SJCRH30 (cell line): ENCODE measurements around the gene ARL4D. TPM values are rescaled to one million over a fixed set of nuclear protein-coding genes. Genes with fewer than 3 reads are reported as not detected.
"Not testable (repeated sequence)": the region's sequence is repeated elsewhere in the genome, so short reads cannot be mapped to it uniquely, and the experiment has no call there.

Source experiments
- DNase-seq, 2 experiments: peaks; one replicate each; pipeline ENCODE4 v3.0.0-alpha.2; 2015 to 2020
- H3K27ac ChIP-seq: fragments of 250-450 bp; sonication (Bioruptor Pico); 2 replicates; pipeline ENCODE4 v1.5.1; 2020; ENCODE audit warnings: mild to moderate bottlenecking, moderate library complexity
- H3K27me3 ChIP-seq: fragments of 250-450 bp; sonication (Bioruptor Pico); 2 replicates; pipeline ENCODE4 v1.5.1; 2020; ENCODE audit warnings: mild to moderate bottlenecking, moderate library complexity
- H3K36me3 ChIP-seq: fragments of 250-450 bp; sonication (Bioruptor Pico); 2 replicates; pipeline ENCODE4 v1.5.1; 2020; ENCODE audit warnings: mild to moderate bottlenecking, moderate library complexity
- H3K4me1 ChIP-seq: fragments of 250-450 bp; sonication (Bioruptor Pico); 2 replicates; pipeline ENCODE4 v1.5.1; 2020; ENCODE audit warnings: mild to moderate bottlenecking, moderate library complexity
- H3K4me3 ChIP-seq: fragments of 250-450 bp; sonication (Bioruptor Pico); 2 replicates; pipeline ENCODE4 v1.5.1; 2020; ENCODE audit warnings: mild to moderate bottlenecking, moderate library complexity
- H3K9me3 ChIP-seq: fragments of 250-450 bp; sonication (Bioruptor Pico); replicated peaks from 2 replicates; pipeline ENCODE4 v1.5.1; 2020; ENCODE audit warnings: mild to moderate bottlenecking, moderate library complexity
- total RNA-seq: library from RNA; depleted of rRNA; stranded (reverse); fragments of >200 nt; shearing (Covaris generic); gene quantifications from 2 replicates; pipeline ENCODE4 v1.2.3, GENCODE V29; 2014

ARL4D gene
- total RNA-seq, 1 experiment from 2014 or later = 5.3 TPM

DNA sequence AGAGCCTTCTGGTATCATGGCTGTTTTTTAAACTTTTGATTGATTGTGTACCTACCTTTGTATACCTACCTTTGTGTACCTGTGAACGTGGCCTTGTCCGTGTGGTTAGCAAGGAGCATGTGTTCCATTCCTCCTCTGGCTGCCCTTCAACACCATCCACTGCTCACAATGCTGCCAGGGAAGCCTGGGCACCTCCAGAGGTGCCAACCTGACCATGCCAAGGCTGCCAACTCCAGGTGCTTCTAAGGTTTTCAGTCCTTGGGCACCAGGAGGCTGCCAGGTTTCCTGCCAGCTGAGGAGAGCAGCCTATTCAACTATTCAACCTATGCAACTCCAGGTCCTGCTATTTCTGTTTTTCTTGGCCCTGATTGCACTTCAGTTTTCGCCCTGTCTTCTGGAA lies 17.6 kb upstream of the ARL4D start:
- Histone ChIP-seq H3K9me3 (0 out of 2 replicates have a peak, but pooled peaks cover 6% of the 10 kb centered on the region), H3K36me3 (no peaks in the 10 kb centered on the region), H3K4me3 (no peak overlapping the region), H3K27me3 (no peaks in the 10 kb centered on the region), H3K27ac (no peak overlapping the region), H3K4me1 (no peaks in the 10 kb centered on the region)
- DNase-seq = no peak

DNA sequence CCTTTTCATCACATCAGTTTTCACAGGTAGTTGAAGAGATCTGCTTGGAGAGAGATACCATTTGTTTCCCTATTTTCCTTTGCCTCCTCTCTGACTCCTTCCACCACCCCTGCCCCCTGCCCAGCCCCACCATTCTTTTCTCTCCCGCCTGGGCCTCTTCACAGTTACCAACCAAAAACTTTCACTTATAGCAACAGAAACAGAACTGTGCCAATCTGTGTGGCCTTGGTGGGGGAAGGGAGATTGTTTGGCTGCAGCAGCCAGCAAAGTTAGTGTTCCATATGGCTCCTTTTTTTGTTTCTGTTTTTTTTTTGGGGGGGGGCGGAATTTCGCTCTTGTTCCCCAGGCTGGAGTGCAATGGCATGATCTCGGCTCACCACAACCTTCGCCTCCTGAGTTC lies 17.2 kb upstream of the ARL4D start:
- 0 out of 2 replicates have a peak, but pooled peaks cover 6% of the 10 kb centered on the region for H3K9me3 ChIP-seq

DNA sequence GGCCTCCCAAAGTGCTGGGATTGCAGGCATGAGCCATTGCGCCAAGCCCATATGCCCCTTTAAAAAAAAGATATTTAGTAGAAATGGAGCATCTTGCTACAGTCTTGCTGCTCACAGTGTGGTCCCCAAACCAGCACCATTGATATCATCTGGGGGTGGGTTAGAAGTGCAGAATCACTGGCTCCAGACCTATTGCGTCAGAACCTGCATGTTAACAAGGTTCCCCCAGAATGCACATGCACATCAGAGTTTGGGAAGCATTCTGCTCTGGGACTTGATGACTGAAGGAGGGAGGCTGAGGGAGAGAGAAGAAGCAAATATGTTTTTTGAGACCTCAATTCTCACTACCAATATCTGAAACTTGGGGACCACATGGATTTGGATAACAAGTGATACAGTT lies 16.0 kb upstream of the ARL4D start:
- no peak overlapping the region for H3K4me3 ChIP-seq
- no peaks in the 10 kb centered on the region for H3K27me3 ChIP-seq
- H3K27ac ChIP-seq = no peak overlapping the region
- no peak for DNase-seq
- no peaks in the 10 kb centered on the region for H3K4me1 ChIP-seq
- H3K9me3 ChIP-seq = 0 out of 2 replicates have a peak, but pooled peaks cover 6% of the 10 kb centered on the region
- no peaks in the 10 kb centered on the region for H3K36me3 ChIP-seq

More for the DNA sequence above, 17.2 kb upstream of the ARL4D start:
- no peak overlapping the region for H3K27ac ChIP-seq
- H3K4me1 ChIP-seq = no peaks in the 10 kb centered on the region
- DNase-seq = no peak
- no peak overlapping the region for H3K4me3 ChIP-seq
- no peaks in the 10 kb centered on the region for H3K27me3 ChIP-seq
- no peaks in the 10 kb centered on the region for H3K36me3 ChIP-seq

DNA sequence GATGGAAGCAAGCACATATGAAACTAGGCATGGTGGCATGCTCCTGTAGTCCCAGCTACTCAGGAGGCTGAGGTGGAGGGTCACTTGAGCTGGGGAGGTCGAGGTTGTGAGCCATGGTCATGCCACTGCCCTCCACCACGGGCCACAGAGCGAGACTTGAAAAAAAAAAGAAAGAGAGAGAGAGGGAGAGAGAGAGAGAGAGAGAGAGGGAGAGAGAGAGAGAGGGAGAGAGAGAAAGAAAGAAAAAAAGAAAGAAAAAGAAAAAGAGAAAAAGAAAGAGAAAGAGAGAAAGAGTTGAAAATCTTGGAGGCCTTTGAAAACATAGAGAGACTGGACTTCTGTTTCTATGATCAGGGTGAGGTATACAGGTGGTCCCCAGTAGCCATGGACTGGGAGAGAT lies 15.4 kb upstream of the ARL4D start:
- H3K4me3 ChIP-seq = no peak overlapping the region
- H3K9me3 ChIP-seq = 0 out of 2 replicates have a peak, but pooled peaks cover 6% of the 10 kb centered on the region
- no peak for DNase-seq
- no peak overlapping the region for H3K27ac ChIP-seq
- no peaks in the 10 kb centered on the region for H3K4me1 ChIP-seq
- no peaks in the 10 kb centered on the region for H3K36me3 ChIP-seq
- no peaks in the 10 kb centered on the region for H3K27me3 ChIP-seq

DNA sequence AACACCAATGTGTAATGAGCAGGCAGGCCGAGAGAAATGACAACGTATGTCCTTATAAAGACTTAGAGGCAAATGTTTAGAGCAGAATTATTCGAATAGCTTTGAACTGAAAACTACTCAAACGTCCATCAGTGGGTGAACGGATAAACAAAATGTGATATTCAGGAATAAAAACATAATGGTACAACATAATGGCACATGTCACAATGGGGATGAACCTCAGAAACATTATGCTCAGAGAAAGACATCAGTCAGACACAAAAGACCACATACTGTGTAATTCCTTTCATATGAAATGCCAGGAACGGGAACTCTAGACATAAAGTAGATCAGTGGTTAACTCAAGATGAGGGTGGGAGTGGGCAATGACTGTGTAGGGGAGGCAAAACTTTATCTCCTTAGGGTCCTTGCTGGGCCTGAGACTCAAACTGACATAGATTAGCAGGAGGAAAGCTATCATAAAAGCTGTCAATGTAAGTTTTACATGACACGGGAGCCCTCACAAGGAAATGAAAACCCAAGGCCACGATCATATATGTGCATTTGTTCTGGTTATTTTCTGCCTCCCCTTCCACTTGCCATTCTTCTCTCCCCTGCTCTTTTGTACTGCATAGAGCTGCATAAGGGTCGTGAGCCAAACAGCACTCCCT lies 14.8 kb upstream of the ARL4D start:
- H3K4me3 ChIP-seq = no peak overlapping the region
- H3K4me1 ChIP-seq = no peaks in the 10 kb centered on the region
- no peak overlapping the region for H3K27ac ChIP-seq
- no peak for DNase-seq
- no peaks in the 10 kb centered on the region for H3K36me3 ChIP-seq
- H3K27me3 ChIP-seq = no peaks in the 10 kb centered on the region
- H3K9me3 ChIP-seq = 0 out of 2 replicates have a peak, but pooled peaks cover 6% of the 10 kb centered on the region

DNA sequence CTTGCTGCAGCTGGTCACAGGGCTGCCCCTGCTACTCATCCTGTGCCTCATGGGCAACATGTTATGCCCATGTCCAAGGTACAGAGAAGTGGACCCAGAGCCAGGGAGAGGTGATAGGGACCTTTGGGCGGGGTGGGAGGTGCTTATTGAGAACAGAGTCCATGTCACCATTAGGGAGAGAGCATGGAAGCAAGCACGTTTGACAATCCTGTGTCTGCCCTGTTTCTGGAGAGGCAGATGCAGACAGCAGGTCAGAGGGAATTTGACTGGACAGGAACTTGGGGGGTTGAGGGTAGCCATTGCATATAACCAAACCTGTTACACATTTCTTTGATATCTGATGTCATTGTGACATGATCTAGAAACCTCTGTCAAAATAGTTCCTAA lies 14.3 kb upstream of the ARL4D start:
- Histone ChIP-seq H3K27me3 (no peaks in the 10 kb centered on the region), H3K36me3 (no peaks in the 10 kb centered on the region), H3K27ac (no peak overlapping the region), H3K9me3 (0 out of 2 replicates have a peak, but pooled peaks cover 6% of the 10 kb centered on the region), H3K4me3 (no peak overlapping the region), H3K4me1 (no peaks in the 10 kb centered on the region)
- DNase-seq = no peak

DNA sequence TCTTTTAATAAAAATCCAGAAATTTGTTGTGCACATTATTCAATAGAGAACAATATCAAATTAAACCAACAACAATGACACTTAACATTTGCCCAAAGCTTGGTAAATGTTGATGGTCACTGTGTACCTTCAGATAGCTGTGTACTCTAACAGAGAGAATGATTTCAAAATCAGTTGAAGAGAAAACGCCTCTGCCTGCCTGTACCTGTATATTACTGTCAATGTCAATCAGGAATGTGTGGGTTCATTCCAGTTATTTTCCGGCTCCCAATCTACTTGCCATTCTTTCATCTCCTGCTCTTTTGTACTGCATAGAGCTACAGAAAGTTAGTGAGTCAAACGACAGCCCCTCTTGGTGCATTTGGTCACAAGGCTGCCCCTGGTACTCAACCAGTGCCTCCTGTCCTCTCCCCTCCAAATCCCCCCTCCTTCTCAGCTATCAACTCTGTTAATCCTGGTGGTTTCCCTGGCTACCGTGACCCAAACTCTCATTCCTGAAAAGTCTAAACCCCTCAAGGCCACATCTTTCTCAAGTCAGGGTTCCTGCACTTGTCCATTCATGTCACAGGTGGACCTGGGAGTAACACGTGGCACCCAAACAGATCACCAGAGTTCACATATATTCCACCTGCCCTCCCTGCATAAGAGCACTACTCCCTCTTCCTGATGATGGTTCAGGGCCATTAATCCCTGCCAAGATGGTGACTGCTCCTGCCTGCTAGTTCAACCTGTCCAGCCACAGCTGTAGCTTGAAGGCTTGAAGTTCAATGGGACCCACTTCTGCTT lies 13.6 kb upstream of the ARL4D start:
- Histone ChIP-seq H3K4me3 (no peak overlapping the region), H3K9me3 (0 out of 2 replicates have a peak, but pooled peaks cover 1% of the 10 kb centered on the region), H3K4me1 (no peaks in the 10 kb centered on the region), H3K27ac (no peak overlapping the region), H3K36me3 (no peaks in the 10 kb centered on the region), H3K27me3 (no peaks in the 10 kb centered on the region)
- DNase-seq = no peak

DNA sequence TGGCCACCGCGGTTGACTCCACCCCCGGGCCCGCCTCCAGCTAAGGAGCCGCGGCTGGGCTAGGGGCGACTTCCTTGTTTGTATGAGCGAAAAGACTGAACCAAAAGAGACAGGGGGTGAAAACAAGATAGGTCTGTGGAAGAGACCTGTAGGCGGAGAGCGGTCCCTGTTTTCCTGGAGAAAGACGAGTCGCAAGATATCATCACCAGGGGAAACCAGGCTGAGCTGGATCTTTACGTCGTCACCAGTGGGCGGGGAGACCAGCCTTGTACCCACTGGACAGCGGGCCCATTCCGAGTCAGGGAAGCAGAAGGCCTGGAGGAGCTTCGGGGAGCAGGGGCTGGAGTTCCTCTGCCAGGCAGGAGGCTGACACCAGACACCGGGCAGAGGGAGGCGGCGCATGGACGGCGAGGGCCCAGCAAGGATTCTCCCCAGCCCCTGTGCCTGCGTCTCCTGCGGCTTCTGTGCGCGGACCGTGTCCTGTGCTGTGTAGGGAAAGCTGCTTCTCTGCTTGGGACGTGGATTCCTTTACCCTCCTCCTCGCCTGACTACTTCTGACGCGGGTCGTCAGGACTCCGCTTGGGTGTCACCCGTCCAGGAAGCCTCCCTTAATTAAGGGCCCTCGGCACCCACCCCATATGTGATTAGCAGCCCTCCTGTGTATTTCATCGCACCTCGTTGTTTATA lies 10.3 kb upstream of the ARL4D start:
- H3K4me3 ChIP-seq = peak overlapping the region; percentile 60
- H3K4me1 ChIP-seq = no peaks in the 10 kb centered on the region
- no peaks in the 10 kb centered on the region for H3K27me3 ChIP-seq
- H3K27ac ChIP-seq = peak overlapping the region; percentile 33
- H3K9me3 ChIP-seq = no peaks in the 10 kb centered on the region
- DNase-seq = peak; percentile 89 to 91
- no peaks in the 10 kb centered on the region for H3K36me3 ChIP-seq

DNA sequence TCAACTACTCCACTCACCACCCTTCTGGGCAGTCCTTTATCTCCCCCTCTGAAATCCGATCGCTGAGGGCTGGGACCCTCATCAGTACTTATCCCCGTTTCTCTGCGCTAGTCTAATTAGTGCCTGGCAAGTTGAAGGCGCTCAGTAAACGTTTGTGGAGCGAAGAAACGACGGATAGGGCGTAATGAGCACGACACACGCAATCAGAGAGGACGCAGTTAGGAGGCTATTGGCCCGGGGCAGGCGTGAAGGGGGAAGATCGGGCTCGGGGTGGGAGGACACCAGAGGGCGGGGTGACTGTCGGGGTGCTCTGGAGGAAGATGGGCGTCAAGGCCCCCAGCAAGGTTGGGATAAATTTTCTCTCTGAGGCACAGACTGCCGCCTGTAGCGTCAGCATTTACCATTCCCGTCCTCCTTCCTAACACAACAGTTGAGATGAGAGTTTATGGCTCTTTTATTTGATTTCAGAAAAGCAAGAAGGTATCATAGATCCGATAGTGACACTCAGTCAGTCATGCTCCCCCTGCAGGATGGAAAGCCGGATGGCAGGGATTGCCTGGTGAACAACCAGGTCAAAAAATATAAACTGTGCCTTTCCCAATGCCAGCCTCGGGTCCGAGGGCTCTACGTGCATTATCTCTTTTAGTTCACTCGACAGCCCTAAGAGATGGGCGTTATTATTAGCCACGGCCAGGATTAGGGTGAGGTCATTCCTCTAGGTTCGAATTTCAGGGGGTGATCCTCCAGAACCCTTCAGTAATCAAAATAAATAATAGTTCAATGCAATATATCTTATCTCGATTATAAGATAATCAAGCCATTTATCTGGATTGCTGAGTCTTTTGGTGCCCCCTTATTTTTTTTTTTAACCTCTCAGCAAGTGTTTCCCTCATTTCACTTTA lies 9.5 kb upstream of the ARL4D start:
- DNase-seq = peak; percentile 74 to 85
- Histone ChIP-seq H3K4me3 (peak overlapping the region; percentile 60), H3K4me1 (no peaks in the 10 kb centered on the region), H3K9me3 (no peaks in the 10 kb centered on the region), H3K27me3 (no peaks in the 10 kb centered on the region), H3K27ac (peak overlapping the region; percentile 33), H3K36me3 (no peaks in the 10 kb centered on the region)

DNA sequence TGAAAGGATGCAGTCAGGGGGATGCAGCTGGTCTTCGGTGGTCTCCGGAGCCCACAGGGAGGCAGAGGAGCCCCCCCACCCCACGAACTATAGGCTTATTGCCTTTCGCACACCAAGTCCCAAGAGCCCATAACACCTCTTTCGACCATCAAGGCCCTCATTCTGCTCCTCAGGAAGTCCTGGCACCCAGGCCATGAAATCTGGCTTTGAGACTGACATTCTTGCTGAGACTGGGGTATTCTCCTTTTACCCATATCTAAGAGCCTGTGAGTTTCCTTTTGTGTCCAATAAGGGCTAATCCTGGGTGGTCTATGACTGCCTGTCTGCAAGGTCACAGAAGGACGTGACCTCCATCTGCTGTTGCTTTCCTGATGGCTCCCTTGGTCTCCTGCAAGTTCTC lies 6.4 kb upstream of the ARL4D start:
- Histone ChIP-seq H3K36me3 (no peaks in the 10 kb centered on the region), H3K27ac (no peak overlapping the region), H3K27me3 (no peaks in the 10 kb centered on the region), H3K9me3 (no peaks in the 10 kb centered on the region), H3K4me1 (no peaks in the 10 kb centered on the region), H3K4me3 (no peak overlapping the region)
- no peak for DNase-seq

DNA sequence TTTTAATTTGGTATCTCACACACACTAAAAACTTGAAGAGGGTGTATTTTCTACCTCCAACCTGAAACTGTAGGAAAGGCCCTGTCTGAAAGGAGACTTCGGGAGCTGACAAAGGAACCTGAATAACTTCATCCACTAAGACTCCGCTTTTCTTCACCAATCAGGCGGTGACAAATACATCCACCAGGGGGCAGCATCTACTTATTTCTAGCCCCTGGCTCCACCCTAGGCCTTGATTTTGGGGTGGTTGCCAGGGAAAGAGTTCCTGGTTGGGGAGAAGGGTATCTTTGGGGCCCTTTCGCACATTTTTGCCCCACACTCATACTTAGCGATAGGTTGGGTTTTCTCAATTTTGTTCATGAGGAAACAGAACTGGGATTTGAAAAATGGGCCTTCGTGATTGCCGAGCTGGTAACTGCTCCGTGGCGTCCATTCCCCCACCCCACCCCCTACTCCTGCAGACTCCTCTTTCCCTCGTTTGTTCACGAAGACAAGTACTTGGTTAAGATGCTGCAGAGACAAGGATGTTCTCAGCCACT lies 4.8 kb upstream of the ARL4D start:
- Histone ChIP-seq H3K9me3 (no peaks in the 10 kb centered on the region), H3K27ac (no peak overlapping the region), H3K4me1 (no peaks in the 10 kb centered on the region), H3K27me3 (no peaks in the 10 kb centered on the region), H3K36me3 (no peaks in the 10 kb centered on the region), H3K4me3 (peak overlapping the region; percentile 5; the same call in 1 of the 2 replicates)
- DNase-seq = peak; percentile 85 to 95

DNA sequence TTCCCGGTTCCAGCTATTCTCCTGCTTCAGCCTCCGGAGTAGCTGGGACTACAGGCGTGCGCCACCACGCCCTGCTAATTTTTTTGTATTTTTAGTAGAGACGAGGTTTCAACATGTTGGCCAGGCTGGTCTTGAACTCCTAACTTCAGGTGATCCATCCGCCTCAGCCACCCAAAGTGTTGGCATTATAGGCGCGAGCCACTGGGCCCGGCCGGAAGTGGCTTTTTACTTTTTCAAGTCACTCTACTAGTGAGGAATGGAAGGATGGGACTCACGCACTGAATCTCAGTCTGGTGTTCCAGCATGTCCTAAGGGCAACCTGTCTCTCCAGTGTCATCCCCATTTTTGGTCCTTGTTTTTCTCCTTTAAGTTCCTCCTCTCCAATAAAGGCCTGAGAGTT lies 4.1 kb upstream of the ARL4D start:
- not testable (repeated sequence) for H3K36me3 ChIP-seq, H3K4me1 ChIP-seq, H3K4me3 ChIP-seq, H3K27ac ChIP-seq, H3K27me3 ChIP-seq, DNase-seq, H3K9me3 ChIP-seq

DNA sequence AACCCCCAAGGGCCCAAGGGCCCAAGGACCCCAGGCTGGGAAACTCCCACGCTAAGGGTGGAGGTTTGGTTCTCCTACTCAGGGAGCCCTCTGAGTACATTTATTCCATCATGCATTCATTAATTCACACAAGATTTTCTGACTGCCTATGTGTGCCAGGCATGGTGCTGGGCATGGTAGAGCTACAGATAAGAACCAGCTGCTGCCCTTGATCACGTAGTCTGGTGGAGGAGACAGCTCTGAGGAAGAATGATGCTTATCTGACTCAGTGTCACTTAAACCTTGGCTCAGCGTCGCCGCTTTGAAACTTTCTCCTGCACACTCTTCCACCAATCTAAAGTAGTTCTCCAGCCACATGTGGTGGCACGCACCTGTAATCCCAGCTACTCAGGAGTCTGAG lies 3.6 kb upstream of the ARL4D start:
- no peak overlapping the region for H3K27ac ChIP-seq
- H3K27me3 ChIP-seq = no peaks in the 10 kb centered on the region
- DNase-seq = no peak
- no peaks in the 10 kb centered on the region for H3K4me1 ChIP-seq
- no peaks in the 10 kb centered on the region for H3K36me3 ChIP-seq
- no peaks in the 10 kb centered on the region for H3K9me3 ChIP-seq
- no peak overlapping the region for H3K4me3 ChIP-seq

DNA sequence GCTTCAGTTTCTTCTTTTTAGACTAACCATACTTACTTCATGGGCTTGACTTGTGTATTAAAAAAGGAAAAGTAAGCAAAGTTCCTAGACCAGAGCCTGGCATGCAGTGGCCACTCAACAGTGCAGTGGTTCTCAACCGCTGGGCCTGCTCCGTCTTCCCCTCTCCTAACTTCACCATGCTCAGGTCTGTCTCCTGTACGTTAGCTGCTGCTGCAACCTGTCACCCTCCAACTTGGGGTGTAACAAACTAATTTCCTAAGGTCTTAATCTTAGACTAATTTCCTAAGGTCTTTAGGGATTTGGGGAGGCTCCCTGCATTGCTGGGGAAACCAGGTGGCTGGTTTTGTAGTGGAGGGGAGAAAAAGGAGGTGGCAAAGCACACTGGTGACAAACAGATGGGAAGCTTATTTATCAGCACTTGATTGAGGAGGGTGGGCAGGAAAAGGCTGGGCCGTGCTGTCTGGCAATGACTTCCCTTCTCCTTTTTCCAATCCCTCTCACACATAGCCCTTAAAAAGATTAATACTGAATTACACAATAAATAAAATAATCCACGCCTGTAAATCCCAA lies 2.2 kb upstream of the ARL4D start:
- Histone ChIP-seq H3K9me3 (no peaks in the 10 kb centered on the region), H3K4me3 (no peak overlapping the region), H3K4me1 (no peaks in the 10 kb centered on the region), H3K27me3 (no peaks in the 10 kb centered on the region), H3K27ac (no peak overlapping the region), H3K36me3 (no peaks in the 10 kb centered on the region)
- no peak for DNase-seq
